Uterus (tissue), 4 donors: Measurements from ENCODE around the gene TSPAN4. TPM values are rescaled to one million over a fixed set of nuclear protein-coding genes. Genes with fewer than 3 reads are reported as not detected.

Source experiments
- DNase-seq, 2 donors: peaks; one replicate each; pipeline ENCODE4 v3.0.0-alpha.2; 2019 to 2020
- H3K27ac ChIP-seq, 2 donors: fragments of 200-600 bp; sonication (generic); 1 replicate in 1 of 2; 2 replicates in 1 of 2; pipeline ENCODE4 v1.5.1; 2016 to 2018
- H3K27me3 ChIP-seq, 2 donors: fragments of 200-600 bp; sonication (generic); one replicate each; pipeline ENCODE4 v1.5.1; 2018 to 2019; ENCODE audit warnings: control low read depth in 1 of 2
- H3K36me3 ChIP-seq, 2 donors: fragments of 200-600 bp; sonication (generic); one replicate each; pipeline ENCODE4 v1.5.1; 2019; ENCODE audit warnings: control low read depth in 1 of 2
- H3K4me1 ChIP-seq, 2 donors: fragments of 200-600 bp; sonication (generic); one replicate each; pipeline ENCODE4 v1.5.1; 2018 to 2019; ENCODE audit warnings: control low read depth in 1 of 2
- H3K4me3 ChIP-seq, 2 donors: fragments of 200-600 bp; sonication (generic); 1 replicate in 1 of 2; 2 replicates in 1 of 2; pipeline ENCODE4 v1.5.1; 2018 to 2019; ENCODE audit warnings: mild to moderate bottlenecking in 1 of 2
- H3K9me3 ChIP-seq, 2 donors: fragments of 200-600 bp; sonication (generic); one replicate each; pipeline ENCODE4 v1.5.1; 2019; ENCODE audit warnings: control low read depth in 1 of 2
- CTCF ChIP-seq, 4 experiments: fragments of 200-600 bp in 2 of 4; fragments of 450-650 bp in 2 of 4; sonication (generic) in 2 of 4; IDR thresholded peaks; one replicate each; pipeline ENCODE4 v1.5.1; 2016 to 2019; ENCODE audit warnings: antibody characterized with exemption in 4 of 4, mild to moderate bottlenecking in 2 of 4, moderate library complexity in 1 of 4
- POLR2A ChIP-seq, 2 donors: fragments of 450-650 bp; IDR thresholded peaks; one replicate each; pipeline ENCODE4 v1.6.1; 2016; ENCODE audit warnings: antibody characterized with exemption in 2 of 2, mild to moderate bottlenecking in 1 of 2, moderate library complexity in 1 of 2
- intact Hi-C: fragments of 100-400 bp; cut with DNase I; formaldehyde crosslinking; loops from one replicate; pipeline ENCODE4 v1.15.1; 2023; ENCODE audit warnings: low total_unique reads
- total RNA-seq, 4 donors: library from RNA; depleted of rRNA in 3 of 4; stranded (reverse); fragments of >200 nt in 3 of 4; gene quantifications; one replicate each; pipeline versions ENCODE4 v1.1.0 to v1.2.4, GENCODE V29; 2014 to 2023
- donor health status: DM: yes; HTN: yes; CAD: no.

The TSPAN4 gene
- total RNA-seq, 4 donors from 2014 or later = 68.4 to 119 (median 105) TPM

GRCh38 chr11:898143-898511, 55.5 kb downstream of the TSPAN4 start:
- intact Hi-C loops = no loop called here
- no peaks in the 10 kb centered on the region for H3K9me3 ChIP-seq
- H3K4me3 ChIP-seq = no peak overlapping the region
- no peak overlapping the region for H3K27ac ChIP-seq
- no peaks in the 10 kb centered on the region for H3K4me1 ChIP-seq
- TF ChIP-seq POLR2A (IDR thresholded peaks at IDR 0.05) (no peak), CTCF (IDR thresholded peaks at IDR 0.05) (no peak)
- no peaks in the 10 kb centered on the region for H3K36me3 ChIP-seq
- no peaks in the 10 kb centered on the region for H3K27me3 ChIP-seq
- DNase-seq = no peak

- no peak for DNase-seq
- H3K27me3 ChIP-seq = no peaks in the 10 kb centered on the region
- TF ChIP-seq CTCF (IDR thresholded peaks at IDR 0.05) (no peak), POLR2A (IDR thresholded peaks at IDR 0.05) (no peak)
- no peaks in the 10 kb centered on the region for H3K9me3 ChIP-seq
- no peak overlapping the region for H3K4me3 ChIP-seq
- no peak overlapping the region for H3K27ac ChIP-seq
- no peaks in the 10 kb centered on the region for H3K36me3 ChIP-seq
- intact Hi-C loops = no loop called here
- H3K4me1 ChIP-seq = no peaks in the 10 kb centered on the region
Observed at GRCh38 chr11:898540-899190, 56.0 kb downstream of the TSPAN4 start.

- no peaks in the 10 kb centered on the region for H3K4me1 ChIP-seq
- no peak overlapping the region for H3K27ac ChIP-seq
- DNase-seq = no peak
- no peaks in the 10 kb centered on the region for H3K36me3 ChIP-seq
- no peaks in the 10 kb centered on the region for H3K27me3 ChIP-seq
- no peaks in the 10 kb centered on the region for H3K9me3 ChIP-seq
- TF ChIP-seq POLR2A (IDR thresholded peaks at IDR 0.05) = no peak
- no peak for TF ChIP-seq CTCF (IDR thresholded peaks at IDR 0.05)
- no peak overlapping the region for H3K4me3 ChIP-seq
- intact Hi-C loops = no loop called here
Observed at GRCh38 chr11:899724-900123, 57.1 kb downstream of the TSPAN4 start.

- H3K36me3 ChIP-seq = no peaks in the 10 kb centered on the region
- intact Hi-C loops = no loop called here
- no peak overlapping the region for H3K27ac ChIP-seq
- H3K9me3 ChIP-seq = no peaks in the 10 kb centered on the region
- H3K27me3 ChIP-seq = no peaks in the 10 kb centered on the region
- DNase-seq = no peak
- no peak for TF ChIP-seq POLR2A (IDR thresholded peaks at IDR 0.05)
- TF ChIP-seq CTCF (IDR thresholded peaks at IDR 0.05) = no peak
- no peak overlapping the region for H3K4me3 ChIP-seq
- no peaks in the 10 kb centered on the region for H3K4me1 ChIP-seq
Observed at GRCh38 chr11:900545-900944, 57.9 kb downstream of the TSPAN4 start.

GRCh38 chr11:901452-902061, 58.9 kb downstream of the TSPAN4 start:
- no peaks in the 10 kb centered on the region for H3K36me3 ChIP-seq

More at GRCh38 chr11:901452-902061, 58.9 kb downstream of the TSPAN4 start:
- TF ChIP-seq CTCF (IDR thresholded peaks at IDR 0.05) (no peak), POLR2A (IDR thresholded peaks at IDR 0.05) (no peak)
- Histone ChIP-seq H3K27ac (no peak overlapping the region), H3K4me1 (no peaks in the 10 kb centered on the region), H3K27me3 (no peaks in the 10 kb centered on the region), H3K4me3 (no peak overlapping the region), H3K9me3 (no peaks in the 10 kb centered on the region)
- intact Hi-C loops = no loop called here
- no peak for DNase-seq
